HG03139 (cell line): ENCODE results near the gene NCR3LG1.

Source experiments
- ATAC-seq: cut with Tn5 transposase; IDR thresholded peaks from one replicate; pipeline ENCODE4 v1.9.1; 2021; ENCODE audit not compliant: unreplicated experiment

NCR3LG1 gene, protein sequence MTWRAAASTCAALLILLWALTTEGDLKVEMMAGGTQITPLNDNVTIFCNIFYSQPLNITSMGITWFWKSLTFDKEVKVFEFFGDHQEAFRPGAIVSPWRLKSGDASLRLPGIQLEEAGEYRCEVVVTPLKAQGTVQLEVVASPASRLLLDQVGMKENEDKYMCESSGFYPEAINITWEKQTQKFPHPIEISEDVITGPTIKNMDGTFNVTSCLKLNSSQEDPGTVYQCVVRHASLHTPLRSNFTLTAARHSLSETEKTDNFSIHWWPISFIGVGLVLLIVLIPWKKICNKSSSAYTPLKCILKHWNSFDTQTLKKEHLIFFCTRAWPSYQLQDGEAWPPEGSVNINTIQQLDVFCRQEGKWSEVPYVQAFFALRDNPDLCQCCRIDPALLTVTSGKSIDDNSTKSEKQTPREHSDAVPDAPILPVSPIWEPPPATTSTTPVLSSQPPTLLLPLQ

DNA sequence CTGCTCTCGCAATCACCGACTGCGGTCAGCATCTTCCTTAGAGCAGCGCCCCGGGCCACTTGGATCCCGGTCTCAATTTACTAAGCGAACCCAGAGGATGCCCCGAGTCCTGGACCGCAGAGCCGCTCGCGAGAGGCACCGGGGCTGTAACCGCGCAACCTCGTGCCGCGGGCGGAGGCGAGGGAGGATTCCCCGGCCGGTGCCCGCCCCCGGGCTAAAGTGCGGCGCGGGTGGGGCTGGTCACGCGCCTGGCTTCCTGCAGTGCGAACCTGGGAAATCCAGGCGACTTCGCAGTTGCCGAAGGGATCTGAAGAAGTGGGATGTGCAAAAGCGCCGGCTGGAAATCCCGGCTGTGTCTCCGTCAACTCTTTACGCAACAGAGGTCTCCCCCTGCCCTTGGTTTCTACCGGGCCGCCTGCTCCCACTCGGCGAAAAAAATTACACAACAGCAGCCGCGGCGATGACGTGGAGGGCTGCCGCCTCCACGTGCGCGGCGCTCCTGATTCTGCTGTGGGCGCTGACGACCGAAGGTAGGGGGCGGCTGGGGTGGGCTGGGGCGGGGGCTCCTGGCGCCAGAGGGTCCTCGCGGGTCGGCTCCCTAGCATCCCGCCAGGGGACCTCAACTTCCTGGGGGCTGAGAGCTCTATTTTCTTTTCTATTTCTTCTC is at the start of gene NCR3LG1:
NCR3LG1 (plus strand) TSS at position 291 of the 667 bp plus-strand sequence; CDS start at position 461, 170 bp downstream.
- no peak for ATAC-seq

DNA sequence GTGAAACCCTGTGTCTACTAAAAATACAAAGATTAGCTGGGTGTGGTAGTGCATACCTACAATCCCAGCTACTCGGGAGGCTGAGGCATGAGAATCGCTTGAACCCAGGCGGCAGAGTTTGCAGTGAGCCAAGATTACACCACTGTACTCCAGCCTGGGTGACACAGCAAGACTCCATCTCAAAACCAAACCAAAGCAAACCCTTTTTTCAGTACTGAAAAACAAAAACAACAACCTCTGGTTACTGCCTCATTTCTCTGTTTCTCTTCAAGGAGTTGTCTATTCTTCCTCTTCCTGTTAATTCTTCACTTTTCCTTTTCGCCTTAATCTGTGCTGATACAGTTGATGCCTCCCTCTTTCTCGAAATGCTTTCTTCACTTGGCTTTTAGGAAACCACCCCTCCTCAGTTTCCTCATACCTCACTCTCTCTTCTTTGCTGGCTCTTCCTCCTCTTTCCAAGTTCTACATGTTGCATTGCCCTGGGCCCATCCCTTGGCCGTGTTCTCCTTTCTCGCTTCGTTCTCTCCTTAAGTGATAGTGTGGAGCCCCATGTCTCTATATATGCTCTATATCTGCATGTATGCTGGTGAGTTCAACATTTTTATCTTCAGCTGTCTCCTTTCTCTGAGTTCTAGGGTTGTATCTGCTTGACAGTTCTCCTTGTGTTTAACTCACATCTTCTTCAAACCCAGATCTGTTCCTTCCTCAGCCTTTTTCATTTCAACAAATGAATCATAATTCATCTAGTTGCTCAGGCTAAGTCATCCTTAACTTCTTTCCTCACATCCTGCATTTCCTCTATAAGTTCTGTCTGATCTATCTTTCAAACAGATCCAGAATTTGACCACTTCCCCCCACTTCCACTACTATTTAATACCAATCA is 38.0 kb upstream of the NCR3LG1 start:
- ATAC-seq, result no peak

DNA sequence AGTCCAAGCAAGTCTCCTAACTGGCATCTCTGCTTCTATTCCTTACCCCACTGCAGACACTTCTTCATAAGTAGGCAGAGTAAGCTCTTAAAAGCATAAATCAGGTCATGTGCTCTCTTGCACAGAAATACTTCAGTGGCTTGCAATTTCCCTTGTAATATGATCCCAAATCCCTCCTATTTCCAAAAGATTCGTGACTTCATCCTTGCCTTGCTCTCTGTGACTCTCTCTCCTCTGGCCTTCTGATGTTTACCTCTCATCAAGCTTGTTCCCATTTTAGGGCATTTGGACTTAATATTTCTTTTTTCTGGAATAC is 37.4 kb upstream of the NCR3LG1 start:
- no peak for ATAC-seq

DNA sequence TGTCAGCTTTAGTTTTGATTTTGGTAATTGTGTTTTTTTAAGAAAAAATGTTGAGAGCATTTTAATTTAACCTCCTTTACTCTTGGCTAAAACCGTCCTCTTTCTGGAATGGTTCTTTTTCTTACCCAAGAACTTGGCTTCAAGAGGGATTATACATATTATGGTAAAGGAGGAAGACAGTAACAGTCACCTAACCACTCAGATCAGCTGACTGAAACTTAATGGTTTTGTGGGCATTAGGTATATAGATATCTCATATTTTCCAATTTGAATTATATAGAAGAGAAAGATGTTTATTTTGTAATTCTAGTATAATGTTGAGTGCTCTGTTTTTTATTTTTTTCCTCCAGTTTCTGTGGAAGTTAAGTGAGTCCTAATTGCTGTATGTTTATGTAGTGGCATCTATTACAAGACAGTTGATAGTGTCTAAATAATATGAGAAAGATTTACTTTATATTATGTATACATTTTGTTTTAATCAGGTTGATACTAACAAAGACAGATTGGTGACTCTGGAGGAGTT is 36.6 kb upstream of the NCR3LG1 start:
- ATAC-seq, result no peak

DNA sequence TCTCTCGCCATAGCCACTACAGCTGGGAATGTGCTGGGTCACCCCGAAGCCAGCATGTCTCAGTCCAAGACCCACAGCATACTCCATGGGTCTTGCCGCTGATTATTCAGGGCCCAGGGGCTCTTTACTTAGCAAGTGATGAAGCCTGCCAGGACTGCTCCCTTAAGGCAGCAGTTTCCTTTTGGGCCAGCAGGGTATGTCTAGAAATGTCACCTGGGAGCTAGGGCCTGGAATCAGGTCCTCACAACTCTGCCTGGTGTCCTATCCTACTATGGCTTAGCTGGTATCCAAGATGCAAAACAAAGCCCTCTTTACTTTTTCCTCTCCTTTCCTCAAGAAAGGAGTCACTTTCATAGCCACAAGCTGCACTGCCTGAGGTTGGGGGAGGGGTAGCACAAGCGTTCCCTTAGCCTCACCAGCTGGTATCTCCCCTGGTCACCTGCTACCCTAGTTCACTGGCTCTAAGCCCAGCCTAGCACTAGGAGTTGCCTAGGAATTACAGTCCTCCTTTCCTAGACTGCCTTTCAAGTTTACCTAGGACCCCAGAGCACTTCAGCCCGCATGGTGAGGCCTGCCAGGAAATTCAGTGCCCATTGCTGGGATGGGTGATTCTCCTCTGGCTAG is 22.6 kb upstream of the NCR3LG1 start:
- no peak for ATAC-seq

DNA sequence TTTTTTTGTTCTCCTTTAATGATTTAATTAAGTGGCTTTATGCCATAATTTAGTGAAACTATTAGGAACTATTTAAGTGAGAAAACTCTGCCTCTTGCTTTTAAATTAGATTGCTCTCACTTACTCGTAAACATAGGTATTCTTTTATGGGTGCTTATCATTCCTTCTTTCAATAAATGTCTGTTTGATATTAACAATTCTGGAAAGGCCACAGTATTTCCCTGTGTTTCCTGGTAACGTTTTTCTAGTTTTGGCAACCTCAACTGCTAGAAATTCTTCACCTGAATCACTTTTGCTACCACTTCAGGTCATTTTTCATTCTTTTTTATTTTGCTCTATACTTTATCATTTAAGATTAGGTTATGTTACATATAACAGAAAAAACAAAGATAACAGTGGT is 19.9 kb upstream of the NCR3LG1 start:
- ATAC-seq, result no peak

DNA sequence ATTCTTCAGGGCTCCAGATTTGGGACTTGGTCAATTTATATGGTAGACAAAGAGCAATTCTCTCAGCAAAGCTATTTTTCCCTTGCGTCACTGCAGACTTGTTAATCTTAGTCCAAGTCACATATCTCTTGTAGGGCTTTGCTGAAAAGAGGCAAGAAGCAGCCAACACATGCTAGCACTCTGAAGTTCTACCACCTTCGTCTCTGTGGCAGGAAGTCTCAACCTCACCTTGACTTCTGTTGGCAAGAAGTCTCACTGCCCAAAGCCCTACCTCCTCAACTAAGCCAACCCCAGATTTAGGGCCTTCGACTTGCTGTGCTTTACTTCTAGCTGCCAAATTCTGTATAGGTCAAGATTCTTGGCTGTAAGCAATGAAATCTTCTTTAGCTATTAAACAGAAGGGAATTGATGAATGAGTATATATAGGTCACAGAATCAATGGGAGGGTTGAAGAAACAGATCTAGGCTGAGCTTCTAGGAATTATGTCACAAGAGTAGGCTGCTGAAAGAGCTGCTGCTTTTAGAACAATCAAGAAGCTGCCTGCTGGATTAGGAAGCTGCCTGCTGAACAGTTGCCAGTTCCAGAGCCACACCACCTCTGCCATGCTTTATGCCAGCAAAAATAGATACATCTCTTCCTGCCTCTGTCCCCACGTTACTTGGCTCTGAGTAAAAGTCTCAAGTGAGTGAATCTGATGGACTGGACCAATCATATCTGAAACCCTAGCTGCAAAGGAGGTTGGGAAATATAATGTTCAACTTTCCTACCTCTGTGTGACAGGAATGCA is 17.6 kb upstream of the NCR3LG1 start:
- no peak for ATAC-seq

DNA sequence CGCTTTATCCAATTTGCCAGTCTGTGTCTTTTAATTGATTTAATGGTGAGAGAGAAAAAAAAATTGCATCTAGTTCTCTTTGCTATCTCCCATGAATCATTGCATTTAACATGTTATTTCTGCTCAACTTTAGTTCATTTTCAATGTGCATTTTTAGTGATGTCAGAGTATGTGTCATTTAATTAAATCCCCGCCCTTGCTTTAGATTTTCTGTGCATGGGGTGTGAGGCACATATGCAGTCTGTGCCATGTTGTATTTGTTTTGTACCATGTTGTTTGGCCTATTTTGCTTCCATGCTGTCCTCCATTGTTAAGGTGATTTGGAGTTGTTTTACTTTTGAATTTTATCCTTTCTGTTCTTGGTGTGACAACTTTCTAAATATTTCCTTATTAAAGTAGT is 8.3 kb upstream of the NCR3LG1 start:
- no peak for ATAC-seq

DNA sequence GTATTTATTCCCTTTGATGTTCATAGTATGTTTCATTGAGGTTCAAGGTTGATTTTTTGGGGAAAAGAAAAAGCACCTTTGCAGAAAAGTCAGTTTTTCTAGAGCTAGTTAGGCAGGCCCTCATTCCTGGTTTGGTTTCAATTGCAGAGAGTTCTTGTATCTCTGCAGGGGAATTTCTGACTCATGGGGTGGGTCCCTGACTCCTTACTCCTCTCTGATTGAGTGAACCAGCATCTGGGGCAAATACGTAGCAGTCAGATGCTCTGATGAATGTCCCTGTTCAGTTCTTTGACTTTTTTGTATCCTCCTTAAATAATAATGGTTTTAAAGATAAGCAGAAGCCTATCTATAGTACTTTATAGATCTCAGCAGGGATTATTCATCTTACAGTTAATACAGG is 7.7 kb upstream of the NCR3LG1 start:
- ATAC-seq, result no peak

DNA sequence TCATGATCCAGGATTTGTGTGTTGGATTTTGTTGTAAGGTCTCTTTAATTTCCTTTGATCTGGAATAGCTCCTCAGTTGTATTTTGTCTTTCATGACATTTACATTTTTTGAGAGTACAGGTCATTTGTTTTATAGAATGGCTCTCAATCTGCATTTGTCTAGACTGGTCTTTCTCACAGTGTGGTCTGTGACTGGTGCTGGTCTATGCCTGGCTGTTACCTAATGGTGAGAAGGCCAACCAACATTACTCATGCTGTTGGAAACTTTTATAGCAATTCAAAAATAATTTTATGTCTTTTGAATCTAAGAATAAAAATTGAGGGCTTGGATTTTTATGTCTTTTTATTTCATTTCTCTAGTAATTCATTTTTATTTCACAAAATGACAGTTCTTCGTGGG is 3.9 kb upstream of the NCR3LG1 start:
- ATAC-seq, result no peak

DNA sequence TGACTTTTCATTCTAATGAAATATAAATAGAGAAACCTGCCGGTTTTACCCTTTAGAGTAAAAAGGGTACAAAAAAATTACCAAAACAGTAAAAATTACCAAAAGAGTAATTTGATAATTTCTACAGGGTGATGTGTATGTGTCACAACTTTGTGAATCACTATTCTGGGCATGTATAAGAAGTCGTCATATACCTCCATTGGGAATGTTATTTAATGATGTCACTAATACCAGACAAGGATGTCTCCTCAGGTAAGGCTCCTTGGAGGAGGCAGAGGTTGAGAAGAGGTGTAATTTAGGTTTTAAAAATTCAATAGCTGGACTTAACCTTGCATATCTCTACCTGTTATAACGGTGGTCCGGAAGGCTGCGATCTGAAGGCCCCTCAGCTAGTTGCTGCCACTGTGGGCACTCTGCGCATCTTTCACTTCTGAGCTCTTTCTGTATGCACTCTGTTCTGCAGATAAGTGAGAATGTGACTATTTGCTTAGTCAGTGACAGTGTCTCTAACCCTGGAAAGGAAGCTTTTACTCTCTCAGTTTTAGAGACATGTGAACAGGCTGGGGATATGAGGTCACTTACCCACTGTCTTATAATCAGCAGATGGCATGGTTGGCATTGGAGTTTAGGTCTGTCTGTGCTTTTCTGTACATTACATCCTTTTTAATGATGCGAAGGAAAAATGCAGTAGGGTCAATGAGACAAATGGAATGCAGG is 987 bp upstream of the NCR3LG1 start:
- no peak for ATAC-seq

DNA sequence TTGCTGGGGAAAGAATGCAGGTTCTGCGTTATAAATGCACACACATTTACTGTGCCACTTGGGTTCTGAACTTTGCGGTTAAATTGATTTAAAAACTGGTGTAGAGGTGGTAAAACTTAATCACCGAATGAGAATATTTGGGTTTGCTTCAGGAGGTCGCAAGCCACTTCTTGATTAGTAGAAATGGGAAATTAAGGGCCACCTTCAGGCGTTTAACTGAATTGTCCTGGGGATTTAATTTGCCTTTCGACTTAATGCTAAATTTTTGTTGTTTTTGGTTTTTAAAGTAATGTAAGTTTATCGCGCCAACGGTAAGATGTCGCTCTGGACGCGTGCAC is 459 bp upstream of the NCR3LG1 start:
- no peak for ATAC-seq

DNA sequence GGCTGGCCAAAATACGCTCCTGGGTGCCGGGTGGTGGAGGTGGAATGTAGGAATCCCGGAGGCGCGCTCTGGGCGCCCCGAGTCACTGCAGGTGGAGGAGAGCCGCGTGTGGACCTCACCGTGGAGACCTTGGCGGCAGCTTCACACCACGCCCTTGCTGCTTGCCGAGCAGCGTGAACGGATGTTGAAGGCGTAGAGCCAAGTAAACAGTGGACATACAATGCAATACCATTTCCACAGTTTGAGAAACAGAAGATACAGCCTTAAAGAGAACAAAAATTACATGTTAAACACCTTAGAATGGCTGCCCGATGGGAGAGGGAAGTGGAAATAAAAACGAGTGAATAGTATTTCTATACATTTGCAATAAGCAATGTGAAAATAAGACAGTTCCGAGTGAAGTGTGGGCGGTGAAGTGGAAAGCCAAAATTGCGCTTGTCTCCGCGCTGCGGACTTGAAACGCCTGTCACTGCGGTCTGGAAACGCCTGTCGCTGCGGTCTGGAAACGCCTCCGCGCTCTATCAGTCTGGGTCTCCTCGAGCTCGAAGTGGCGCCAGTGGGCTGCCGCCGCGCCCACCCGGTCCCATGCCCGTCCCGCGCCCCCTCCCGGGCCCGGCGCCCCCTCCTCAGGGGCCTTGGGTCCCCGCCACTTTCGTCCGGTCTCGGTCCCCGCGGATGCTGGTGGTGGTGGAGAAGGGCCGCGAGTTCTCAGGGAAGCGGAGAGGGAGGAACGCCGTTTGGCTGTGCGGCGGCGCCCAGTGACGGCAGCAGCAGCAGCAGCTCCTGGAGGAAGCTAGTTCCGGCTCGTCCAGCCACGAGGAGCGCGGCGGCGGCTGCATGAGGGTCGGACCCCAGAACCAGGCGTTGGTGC is 1.6 kb downstream of the NCR3LG1 start:
- no peak for ATAC-seq

DNA sequence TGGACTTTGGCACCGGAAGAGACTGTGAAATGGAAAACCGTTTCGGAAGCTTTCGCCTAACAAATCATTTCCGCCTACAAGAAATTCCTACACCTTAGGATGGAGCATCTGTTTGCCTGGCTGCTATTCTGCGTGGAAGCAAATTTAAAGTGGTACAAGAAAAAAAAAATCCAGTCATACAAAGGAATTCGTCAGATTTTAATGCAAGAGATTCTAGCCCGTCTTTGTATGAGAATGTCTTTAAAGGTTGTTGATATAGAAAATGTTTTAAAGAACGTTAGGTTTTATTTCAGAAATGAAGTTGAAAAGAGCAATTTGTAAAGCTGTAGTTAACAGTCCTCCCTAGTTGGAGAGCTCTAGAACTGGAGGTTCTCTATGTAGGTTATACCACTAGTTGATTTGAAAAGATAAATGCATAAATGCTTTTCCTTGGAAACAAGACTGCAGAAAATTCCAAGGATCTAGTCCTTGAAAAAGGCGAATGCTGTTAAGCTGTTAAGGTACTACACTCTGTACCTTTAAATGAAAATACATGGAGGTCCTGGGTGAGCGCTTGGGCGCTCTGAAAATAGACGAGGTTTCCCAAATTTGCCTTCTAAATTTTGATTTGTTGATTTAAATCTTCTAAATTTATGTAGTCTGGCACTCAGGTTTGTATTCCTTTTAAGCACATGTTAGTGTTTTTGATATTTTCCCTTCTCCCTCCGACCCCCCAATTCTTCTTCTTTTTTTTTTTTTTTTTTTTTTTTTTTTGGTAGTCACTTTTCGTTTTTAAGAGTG is 2.4 kb downstream of the NCR3LG1 start:
- ATAC-seq, result no peak

DNA sequence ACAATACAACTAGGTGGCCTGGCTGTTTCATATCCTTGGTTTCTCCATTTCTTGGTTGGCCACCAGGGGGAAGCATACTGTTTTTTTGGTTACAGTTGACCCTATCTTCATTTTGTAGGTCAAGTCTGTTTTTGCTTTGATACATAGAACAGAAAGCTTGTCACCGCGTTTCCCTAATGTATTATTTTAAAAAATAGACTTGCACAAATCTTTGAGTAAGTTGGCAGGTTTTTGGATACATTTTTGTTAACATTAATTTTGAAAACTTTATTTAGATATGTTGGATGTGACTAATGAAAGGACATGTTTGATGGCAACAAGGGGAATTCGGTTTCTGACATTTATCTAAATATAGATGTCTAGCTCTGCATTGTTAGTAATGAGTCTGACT is 3.0 kb downstream of the NCR3LG1 start:
- no peak for ATAC-seq

DNA sequence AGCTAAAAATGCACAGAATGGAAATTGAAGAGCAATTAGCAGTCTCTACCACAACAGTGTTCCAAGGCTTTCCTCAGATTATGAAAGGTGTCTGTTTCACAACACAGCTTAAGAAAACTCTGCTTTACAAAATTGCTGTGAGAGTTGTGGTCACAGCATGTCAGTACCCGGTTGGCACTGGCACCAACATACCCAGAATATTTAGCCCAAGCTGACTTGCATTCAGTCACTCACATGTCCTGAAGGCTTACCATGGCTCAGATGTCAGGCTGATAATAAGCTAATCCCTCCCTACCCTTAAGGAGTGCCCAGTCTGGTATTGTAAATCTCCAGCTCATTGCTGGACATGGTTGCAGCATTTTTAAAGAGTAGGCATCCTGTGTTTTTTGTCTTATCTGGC is 14.9 kb downstream of the NCR3LG1 start:
- no peak for ATAC-seq

DNA sequence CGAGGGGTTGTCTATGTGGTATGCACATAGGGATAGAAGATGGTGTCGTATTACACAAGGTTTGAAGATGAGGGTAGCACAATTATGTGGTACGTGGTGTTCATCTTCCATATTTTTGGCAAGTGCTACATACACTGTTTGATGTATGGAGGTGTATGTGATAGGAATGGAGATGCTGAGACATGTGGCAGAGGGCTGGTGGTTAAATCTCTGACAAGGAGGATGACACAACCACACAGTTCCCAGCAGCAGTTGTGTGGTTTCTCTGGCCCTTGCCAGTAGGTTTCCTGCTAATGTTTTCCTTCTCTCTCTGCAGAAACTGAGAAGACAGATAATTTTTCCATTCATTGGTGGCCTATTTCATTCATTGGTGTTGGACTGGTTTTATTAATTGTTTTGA is 17.0 kb downstream of the NCR3LG1 start:
- ATAC-seq, result no peak

DNA sequence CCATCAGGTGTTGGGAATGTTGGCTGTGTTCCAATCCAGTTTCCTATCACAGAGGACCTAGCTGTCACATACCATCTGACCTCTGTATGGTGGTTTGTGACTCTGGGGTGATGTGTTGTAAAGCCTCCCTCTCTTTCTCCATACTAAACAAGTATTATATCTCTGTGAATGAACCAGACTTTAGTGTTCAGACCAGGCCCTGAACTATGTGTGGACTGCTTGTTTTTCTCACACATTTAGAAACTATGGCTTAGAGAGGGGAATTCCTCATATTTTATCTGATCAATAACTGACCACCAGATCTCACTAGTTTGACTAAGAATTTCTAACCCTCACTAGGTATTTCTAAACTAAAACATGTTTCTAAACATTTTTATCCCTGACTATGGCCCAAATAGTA is 17.5 kb downstream of the NCR3LG1 start:
- ATAC-seq, result no peak
